A549 (cell line): ENCODE results near the gene LPCAT1. TPM values are rescaled to one million over a fixed set of nuclear protein-coding genes. Genes with fewer than 3 reads are reported as not detected.

Experiments
- ATAC-seq, 2 experiments: fragments of 200-7000 bp in 1 of 2; fragments of >200 bp in 1 of 2; cut with Nextera tagmentation in 1 of 2; cut with Tn5 transposase in 1 of 2; 3 replicates each; pipeline versions ENCODE4 v1.8.0 to v1.9.1; 2018 to 2020; ENCODE audit warnings: mild to moderate bottlenecking in 1 of 2, moderate library complexity in 1 of 2
- CTCF ChIA-PET: fragments of 300-600 bp; sonication (Branson Sonifier 250); formaldehyde crosslinking; extraction: SDS; loops from one replicate; lab custom pipeline; 2021; ENCODE audit warnings: antibody characterized with exemption, inconsistent platforms; lab: Yijun Ruan, JAX
- POLR2A ChIA-PET: fragments of 350-600 bp; formaldehyde crosslinking; extraction: SDS; loops from one replicate; lab custom pipeline; 2021; ENCODE audit warnings: antibody characterized with exemption, inconsistent platforms; lab: Yijun Ruan, JAX
- DNase-seq, 2 experiments: peaks; one replicate each; pipeline versions ENCODE4 v3.0.0 to v3.0.0-alpha.2; 2011 to 2016; ENCODE audit warnings: low read depth in 1 of 2, low spot score in 1 of 2
- FAIRE-seq: peaks from 2 replicates; lab custom pipeline; 2011; peaks lifted over from hg19 to GRCh38; lab: Jason Lieb, UNC
- H3K27ac ChIP-seq, 2 experiments: fragments of >200 bp; sonication (Bioruptor Twin); formaldehyde crosslinking; 3 replicates each; pipeline ENCODE4 v1.5.1; 2016 to 2017
- H3K4me1 ChIP-seq: fragments of >200 bp; sonication (Bioruptor Twin); formaldehyde crosslinking; 3 replicates; pipeline ENCODE4 v1.6.1; 2016
- H3K4me2 ChIP-seq: fragments of >200 bp; sonication (Bioruptor Twin); formaldehyde crosslinking; 3 replicates; pipeline ENCODE4 v1.6.1; 2016
- H3K4me3 ChIP-seq: fragments of >200 bp; sonication (Bioruptor Twin); formaldehyde crosslinking; 3 replicates; pipeline ENCODE4 v1.5.1; 2016
- H3K9me3 ChIP-seq: fragments of >200 bp; sonication (Bioruptor Twin); formaldehyde crosslinking; 3 replicates; pipeline ENCODE4 v1.6.1; 2016
- ATOH8 ChIP-seq: fragments of 250-450 bp; sonication (Bioruptor Pico); IDR thresholded peaks from 2 replicates; pipeline ENCODE4 v1.5.0; 2020; ENCODE audit warnings: low read depth, mild to moderate bottlenecking, moderate library complexity
- BHLHE40 ChIP-seq: IDR thresholded peaks from 2 replicates; pipeline ENCODE4 v1.6.1; 2012; ENCODE audit warnings: low read depth, low read length, inconsistent platforms
- CBX2 ChIP-seq: fragments of 200-600 bp; sonication (generic); IDR thresholded peaks from 2 replicates; pipeline ENCODE4 v1.6.1; 2016; ENCODE audit warnings: low read depth, mild to moderate bottlenecking, borderline replicate concordance
- CBX8 ChIP-seq: fragments of 200-600 bp; sonication (generic); IDR thresholded peaks from 2 replicates; pipeline ENCODE4 v1.6.1; 2016
- CHD2 ChIP-seq: fragments of 150-350 bp; IDR thresholded peaks from 2 replicates; pipeline ENCODE4 v1.6.1; 2014; ENCODE audit warnings: low read length; ENCODE audit not compliant: partially characterized antibody
- CHD4 ChIP-seq: fragments of 200-600 bp; sonication (generic); IDR thresholded peaks from 2 replicates; pipeline ENCODE4 v1.6.1; 2016; ENCODE audit warnings: antibody characterized with exemption, mild to moderate bottlenecking, borderline replicate concordance
- CTCF ChIP-seq: fragments of >200 bp; sonication (Bioruptor Twin); formaldehyde crosslinking; IDR thresholded peaks from 3 replicates; pipeline ENCODE4 v1.5.1; 2016
- HDAC2 ChIP-seq: fragments of 200-600 bp; sonication (generic); IDR thresholded peaks from 2 replicates; pipeline ENCODE4 v1.6.1; 2016
- HOXA7 ChIP-seq: fragments of 250-450 bp; sonication (Bioruptor Pico); IDR thresholded peaks from 2 replicates; pipeline ENCODE4 v1.5.0; 2020; ENCODE audit warnings: mild to moderate bottlenecking, moderate library complexity
- HOXB13 ChIP-seq: fragments of 250-450 bp; sonication (Bioruptor Pico); IDR thresholded peaks from 2 replicates; pipeline ENCODE4 v1.5.0; 2020; ENCODE audit warnings: low read depth, mild to moderate bottlenecking, moderate library complexity
- JUN ChIP-seq, 2 experiments: fragments of >200 bp; sonication (Bioruptor Twin); formaldehyde crosslinking; IDR thresholded peaks; 2 replicates in 1 of 2; 3 replicates in 1 of 2; pipeline ENCODE4 v1.6.1; 2016 to 2017
- KDM1A ChIP-seq: fragments of 200-600 bp; sonication (generic); IDR thresholded peaks from 2 replicates; pipeline ENCODE4 v1.6.1; 2016; ENCODE audit warnings: low read depth, mild to moderate bottlenecking
- MAFK ChIP-seq: fragments of 450-650 bp; IDR thresholded peaks from 2 replicates; pipeline ENCODE4 v1.6.1; 2014; ENCODE audit not compliant: partially characterized antibody
- MYC ChIP-seq: IDR thresholded peaks from 2 replicates; pipeline ENCODE4 v1.6.1; 2012; ENCODE audit warnings: mild to moderate bottlenecking, inconsistent platforms, low read length, improper control_type of control experiment, borderline replicate concordance
- NFE2L2 ChIP-seq: fragments of 150-350 bp; conservative IDR thresholded peaks from 2 replicates; pipeline ENCODE4 v1.6.1; 2014; ENCODE audit warnings: low read length
- NPAS2 ChIP-seq: fragments of 250-450 bp; sonication (Bioruptor Pico); IDR thresholded peaks from 2 replicates; pipeline ENCODE4 v1.8.0; 2022; ENCODE audit warnings: mild to moderate bottlenecking, moderate library complexity, borderline replicate concordance
- NR3C1 ChIP-seq: fragments of >200 bp; sonication (Bioruptor Twin); formaldehyde crosslinking; IDR thresholded peaks from 3 replicates; pipeline ENCODE4 v1.6.1; 2017
- PHF8 ChIP-seq: fragments of 200-600 bp; sonication (generic); IDR thresholded peaks from 2 replicates; pipeline ENCODE4 v1.6.1; 2016; ENCODE audit warnings: low read depth, mild to moderate bottlenecking, antibody characterized with exemption, moderate library complexity, borderline replicate concordance
- POLR2AphosphoS2 ChIP-seq: conservative IDR thresholded peaks from 2 replicates; pipeline ENCODE4 v1.6.1; 2012; ENCODE audit warnings: low read length, improper control_type of control experiment, inconsistent platforms
- RARB ChIP-seq: fragments of 250-450 bp; sonication (Bioruptor Pico); IDR thresholded peaks from 2 replicates; pipeline ENCODE4 v1.8.0; 2021; ENCODE audit warnings: mild to moderate bottlenecking, moderate library complexity
- RCOR1 ChIP-seq: fragments of 150-350 bp; IDR thresholded peaks from 2 replicates; pipeline ENCODE4 v1.6.1; 2014; ENCODE audit warnings: antibody characterized with exemption, low read length, low read depth
- RNF2 ChIP-seq: fragments of 200-600 bp; sonication (generic); IDR thresholded peaks from 2 replicates; pipeline ENCODE4 v1.6.1; 2016; ENCODE audit warnings: low read depth, mild to moderate bottlenecking, antibody characterized with exemption, moderate library complexity, borderline replicate concordance
- TFCP2L1 ChIP-seq: fragments of 250-450 bp; sonication (Bioruptor Pico); IDR thresholded peaks from 2 replicates; pipeline ENCODE4 v1.5.0; 2021; ENCODE audit warnings: mild to moderate bottlenecking
- TP53 ChIP-seq: fragments of 250-450 bp; sonication (Bioruptor Pico); IDR thresholded peaks from 2 replicates; pipeline ENCODE4 v1.5.0; 2021; ENCODE audit warnings: mild to moderate bottlenecking, moderate library complexity
- USF2 ChIP-seq: fragments of 450-650 bp; IDR thresholded peaks from 2 replicates; pipeline ENCODE4 v1.6.1; 2014; ENCODE audit warnings: antibody characterized with exemption
- WGBS: methylation state at CpG from one replicate; pipeline ENCODE4 v1.1.6; 2017; ENCODE audit errors: missing lambda C conversion rate; 5-methylcytosine and 5-hydroxymethylcytosine counted together
- polyA plus RNA-seq, 4 experiments: library from polyadenylated mRNA; depleted of rRNA in 3 of 4; stranded (reverse); fragments of >200 nt; fragmentation: RNase III in 1 of 4; extraction: RNeasy Plus Mini Kit Qiagen cat#74134 plus additional on column Dnase treatment in 1 of 4; gene quantifications; 2 replicates in 3 of 4; 3 replicates in 1 of 4; pipeline ENCODE4 v1.2.3, GENCODE V29; 2011 to 2017
- TF ChIP-seq, protein P1 (sequence below): IDR thresholded peaks from 2 replicates; pipeline ENCODE4 v1.6.1; 2012

The LPCAT1 gene
- polyA plus RNA-seq, 2 of the 4 experiments (the other 2 are of a cell fraction) = 22.9 to 74.9 TPM

DNA sequence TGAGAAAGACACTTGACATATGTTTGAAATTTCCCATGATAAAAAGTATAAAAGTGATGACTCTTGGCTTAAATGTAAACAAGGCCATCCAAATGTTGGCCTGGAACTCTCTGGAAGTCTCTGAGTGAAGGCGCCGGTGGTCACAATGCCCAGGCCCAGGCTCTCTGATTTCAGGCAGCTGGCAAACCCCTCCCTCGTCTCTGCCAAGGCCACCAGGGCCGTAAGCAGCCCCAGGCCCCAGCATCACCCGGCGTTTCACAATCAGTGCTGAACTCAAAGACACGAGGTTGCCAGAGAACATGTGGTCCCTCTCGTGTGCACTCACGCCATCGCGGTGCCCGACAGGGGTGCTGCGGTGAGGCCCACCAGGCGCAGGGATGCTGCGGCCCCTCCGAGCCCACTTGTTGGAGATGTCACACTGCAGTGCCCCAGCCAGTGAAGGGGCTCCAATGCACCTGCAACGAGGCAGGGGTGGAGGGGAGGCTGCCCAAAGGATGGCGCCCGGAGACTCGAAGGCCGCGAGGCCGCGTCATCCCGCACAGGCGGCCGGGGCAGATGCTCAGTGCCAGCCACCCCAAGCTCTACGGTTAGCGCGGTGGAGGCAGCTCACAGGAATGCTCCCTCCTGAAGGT is 15.0 kb downstream of the LPCAT1 start:
- no peak for FAIRE-seq
- CTCF ChIA-PET = interaction anchor here (1.2 kb wide), 1 partner anchor 12 kb away, joined by 3 read pairs; no protein-coding TSS in a partner anchor
- H3K4me1 ChIP-seq = peaks cover 22% of the 10 kb centered on the region
- no peaks in the 10 kb centered on the region for H3K9me3 ChIP-seq
- POLR2A ChIA-PET = no interaction called here
- no peak overlapping the region for H3K4me3 ChIP-seq
- ATAC-seq = no peak
- no peak overlapping the region for H3K27ac ChIP-seq
- no peak for DNase-seq
- WGBS = 94% methylated on average over 30 of the region's 30 CpGs
- TF ChIP-seq RCOR1 (no peak), BHLHE40 (no peak), ATOH8 (CRISPR knock-in tag) (no peak), HOXB13 (CRISPR knock-in tag) (no peak), CHD4 (no peak)
- TF ChIP-seq, protein P1, sequence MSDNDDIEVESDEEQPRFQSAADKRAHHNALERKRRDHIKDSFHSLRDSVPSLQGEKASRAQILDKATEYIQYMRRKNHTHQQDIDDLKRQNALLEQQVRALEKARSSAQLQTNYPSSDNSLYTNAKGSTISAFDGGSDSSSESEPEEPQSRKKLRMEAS = no peak
- H3K4me2 ChIP-seq = no peak overlapping the region

DNA sequence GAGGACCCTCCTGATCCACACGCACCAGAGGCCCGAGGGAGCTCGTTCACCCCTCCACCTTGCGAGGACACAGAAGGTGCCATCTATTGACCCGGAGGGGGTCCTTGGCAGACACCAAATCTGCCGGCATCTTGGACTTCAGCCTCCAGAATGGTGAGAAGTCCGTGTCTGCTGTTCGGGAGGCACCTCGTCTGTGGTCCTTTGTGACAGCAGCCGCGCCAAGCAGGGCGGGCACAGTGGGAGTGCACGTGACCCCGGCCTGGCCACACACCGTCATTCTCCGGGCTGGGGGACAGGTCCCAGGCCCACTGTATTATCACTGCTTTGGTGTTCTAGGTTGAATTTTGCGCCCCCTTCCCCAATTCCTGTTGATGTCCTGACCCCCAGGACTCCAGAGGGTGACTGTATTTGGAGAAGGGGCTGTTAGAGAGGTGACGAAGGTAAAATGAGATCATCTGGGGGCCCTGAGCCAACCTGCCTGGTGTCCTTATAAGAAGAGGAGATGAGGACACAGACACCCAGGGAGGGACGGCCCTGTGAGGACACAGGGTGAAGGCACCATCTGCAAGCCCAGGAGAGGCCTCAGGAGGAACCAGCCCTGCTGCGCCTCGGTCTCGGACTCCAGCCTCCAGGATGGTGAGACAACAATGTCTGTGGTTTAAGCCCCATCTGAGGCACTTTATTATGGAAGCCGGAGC is 15.7 kb downstream of the LPCAT1 start:
- ChIA-PET CTCF (interaction anchor here (0.9 to 1.3 kb wide), 4 partner anchors 13 to 137 kb away, joined by 3 read pairs; no protein-coding TSS in a partner anchor), POLR2A (no interaction called here)
- TF ChIP-seq CHD2 (no peak), MYC (no peak), MAFK (no peak), HDAC2 (no peak), KDM1A (no peak), NPAS2 (CRISPR knock-in tag) (no peak), CHD4 (no peak), RARB (CRISPR knock-in tag) (no peak), ATOH8 (CRISPR knock-in tag) (no peak), TP53 (CRISPR knock-in tag) (no peak), POLR2AphosphoS2 (no peak), CTCF (no peak)
- Histone ChIP-seq H3K9me3 (no peaks in the 10 kb centered on the region), H3K4me1 (peaks cover 16% of the 10 kb centered on the region), H3K4me3 (no peak overlapping the region), H3K27ac (no peak overlapping the region), H3K4me2 (no peak overlapping the region)
- no peak for ATAC-seq
- WGBS = 95% methylated on average over 16 of the region's 23 CpGs
- DNase-seq = no peak
- no peak for FAIRE-seq

DNA sequence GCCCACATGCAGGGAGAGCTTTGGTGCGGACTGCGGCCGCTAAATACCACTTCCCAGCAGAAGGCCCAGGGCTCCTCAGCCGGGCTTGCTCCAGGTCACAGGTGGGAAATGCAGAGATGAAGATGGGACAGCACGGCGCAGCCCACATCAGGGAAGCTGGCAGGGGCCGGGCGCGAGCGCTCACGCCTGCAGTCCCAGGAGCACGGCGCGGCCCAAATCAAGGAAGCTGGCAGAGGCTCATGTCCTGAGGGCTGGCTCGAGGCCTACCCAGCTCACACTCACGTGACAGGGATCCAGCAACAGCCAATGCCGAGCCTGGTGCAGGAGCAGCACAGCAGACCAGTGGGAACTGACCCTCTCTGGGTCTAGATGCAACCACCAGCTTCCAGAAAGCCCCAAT is 16.3 kb downstream of the LPCAT1 start:
- no peaks in the 10 kb centered on the region for H3K9me3 ChIP-seq
- no peak overlapping the region for H3K4me3 ChIP-seq
- no peak for DNase-seq
- ChIA-PET CTCF (interaction anchor here (0.9 to 1.3 kb wide), 5 partner anchors 14 to 138 kb away, joined by 3 read pairs; no protein-coding TSS in a partner anchor), POLR2A (no interaction called here)
- H3K4me2 ChIP-seq = no peak overlapping the region
- FAIRE-seq = no peak
- ATAC-seq = no peak
- H3K27ac ChIP-seq = no peak overlapping the region
- peaks cover 10% of the 10 kb centered on the region for H3K4me1 ChIP-seq
- WGBS = 93% methylated on average over 15 of the region's 17 CpGs
- TF ChIP-seq NPAS2 (CRISPR knock-in tag) = no peak
- no peak for TF ChIP-seq TFCP2L1
- TF ChIP-seq NFE2L2 = no peak
- no peak for TF ChIP-seq USF2
- no peak for TF ChIP-seq HOXA7 (CRISPR knock-in tag)
- TF ChIP-seq PHF8 = no peak
- no peak for TF ChIP-seq CBX2
- TF ChIP-seq NR3C1 = no peak
- TF ChIP-seq CTCF = no peak
- no peak for TF ChIP-seq RNF2
- no peak for TF ChIP-seq BHLHE40
- no peak for TF ChIP-seq JUN (IDR thresholded peaks at IDR 0.05)
- TF ChIP-seq CBX8 = no peak
- no peak for TF ChIP-seq CHD2
